Neural progenitor cell (in vitro differentiated cells): ENCODE results near the gene CD2AP. TPM values are rescaled to one million over a fixed set of nuclear protein-coding genes. Genes with fewer than 3 reads are reported as not detected.

Source experiments
- DNase-seq: peaks from one replicate; pipeline ENCODE4 v3.0.0-alpha.2; 2016; ENCODE audit warnings: low spot score
- H2AFZ ChIP-seq: fragments of 200-600 bp; sonication (generic); replicated peaks from 2 replicates; pipeline ENCODE4 v1.6.1; 2016; ENCODE audit warnings: antibody characterized with exemption
- H3F3A ChIP-seq: fragments of 200-600 bp; sonication (generic); 2 replicates; pipeline ENCODE4 v1.6.1; 2016; ENCODE audit warnings: antibody characterized with exemption, low read depth
- H3K27ac ChIP-seq: fragments of 200-600 bp; sonication (generic); 2 replicates; pipeline ENCODE4 v1.5.1; 2016; ENCODE audit warnings: mild to moderate bottlenecking
- H3K27me3 ChIP-seq: fragments of 200-600 bp; sonication (generic); 2 replicates; pipeline ENCODE4 v1.6.1; 2016; ENCODE audit warnings: mild to moderate bottlenecking, moderate library complexity
- H3K36me3 ChIP-seq: fragments of 200-600 bp; sonication (generic); 2 replicates; pipeline ENCODE4 v1.5.1; 2016
- H3K4me1 ChIP-seq: fragments of 200-600 bp; sonication (generic); 2 replicates; pipeline ENCODE4 v1.6.1; 2016; ENCODE audit warnings: mixed run types
- H3K4me2 ChIP-seq: fragments of 200-600 bp; sonication (generic); 2 replicates; pipeline ENCODE4 v1.6.1; 2016
- H3K4me3 ChIP-seq: fragments of 200-600 bp; sonication (generic); 2 replicates; pipeline ENCODE4 v1.5.1; 2016
- H3K79me2 ChIP-seq: fragments of 200-600 bp; sonication (generic); 2 replicates; pipeline ENCODE4 v1.6.1; 2016; ENCODE audit warnings: low read depth
- H3K9ac ChIP-seq: fragments of 200-600 bp; sonication (generic); 2 replicates; pipeline ENCODE4 v1.6.1; 2016
- H3K9me3 ChIP-seq: fragments of 200-600 bp; sonication (generic); 2 replicates; pipeline ENCODE4 v1.5.1; 2016; ENCODE audit warnings: low read depth
- H4K20me1 ChIP-seq: fragments of 200-600 bp; sonication (generic); 2 replicates; pipeline ENCODE4 v1.6.1; 2016; ENCODE audit warnings: low read depth
- H3K27ac Mint-ChIP-seq: 3 replicates; pipeline ENCODE4 v1.8.0; 2021; ENCODE audit warnings: mixed read lengths
- H3K27me3 Mint-ChIP-seq: 2 replicates; pipeline ENCODE4 v1.8.0; 2022; ENCODE audit warnings: low read depth, mild to moderate bottlenecking, inconsistent platforms, moderate library complexity, mixed read lengths; ENCODE audit not compliant: insufficient read depth
- H3K36me3 Mint-ChIP-seq: 3 replicates; pipeline ENCODE4 v1.8.0; 2021; ENCODE audit warnings: mixed read lengths
- H3K4me1 Mint-ChIP-seq: 3 replicates; pipeline ENCODE4 v1.8.0; 2021; ENCODE audit warnings: mixed read lengths
- H3K4me3 Mint-ChIP-seq: 3 replicates; pipeline ENCODE4 v1.8.0; 2021; ENCODE audit warnings: mild to moderate bottlenecking, moderate library complexity, mixed read lengths
- H3K9me3 Mint-ChIP-seq: 3 replicates; pipeline ENCODE4 v1.8.0; 2020; ENCODE audit warnings: mixed read lengths
- CTCF ChIP-seq: fragments of 200-600 bp; sonication (generic); IDR thresholded peaks from 2 replicates; pipeline ENCODE4 v1.5.1; 2017; ENCODE audit warnings: antibody characterized with exemption, mild to moderate bottlenecking
- EZH2 ChIP-seq: fragments of 200-600 bp; sonication (generic); IDR thresholded peaks from 2 replicates; pipeline ENCODE4 v1.6.1; 2017; ENCODE audit warnings: antibody characterized with exemption, mild to moderate bottlenecking, moderate library complexity
- EZH2phosphoT487 ChIP-seq: fragments of 200-600 bp; sonication (generic); IDR thresholded peaks from 2 replicates; pipeline ENCODE4 v1.6.1; 2017; ENCODE audit warnings: antibody characterized with exemption
- total RNA-seq: library from RNA; depleted of rRNA; stranded (reverse); fragments of >200 nt; gene quantifications from 2 replicates; pipeline ENCODE4 v1.2.3, GENCODE V29; 2015; ENCODE audit warnings: low replicate concordance

CD2AP gene
- total RNA-seq, 1 donor from 2014 or later = 55.3 TPM

- H3K27ac ChIP-seq = no peak overlapping the region
- peak overlapping the region; percentile 7 for H2AFZ ChIP-seq
- H3K36me3 Mint-ChIP-seq = no peaks in the 10 kb centered on the region
- H3K9me3 ChIP-seq = no peaks in the 10 kb centered on the region
- peak overlapping the region; percentile 33 for H3K4me3 Mint-ChIP-seq
- H3K79me2 ChIP-seq = no peaks in the 10 kb centered on the region
- no peak overlapping the region for H3K9ac ChIP-seq
- no peaks in the 10 kb centered on the region for H3K27me3 ChIP-seq
- peak; percentile 50 for DNase-seq
- no peaks in the 10 kb centered on the region for H3F3A ChIP-seq
- no peaks in the 10 kb centered on the region for H3K36me3 ChIP-seq
- no peaks in the 10 kb centered on the region for H3K27me3 Mint-ChIP-seq
- H3K27ac Mint-ChIP-seq = no peak overlapping the region
- H3K9me3 Mint-ChIP-seq = no peaks in the 10 kb centered on the region
- no peaks in the 10 kb centered on the region for H4K20me1 ChIP-seq
- peaks cover 4% of the 10 kb centered on the region for H3K4me1 Mint-ChIP-seq
- TF ChIP-seq EZH2phosphoT487 = no peak
- no peak for TF ChIP-seq EZH2
- TF ChIP-seq CTCF = no peak
- H3K4me1 ChIP-seq = peaks cover 16% of the 10 kb centered on the region
- H3K4me2 ChIP-seq = no peak overlapping the region
- H3K4me3 ChIP-seq = no peak overlapping the region
Observed at GRCh38 chr6:47655719-47656595, 178.4 kb downstream of the CD2AP start.

- H3K4me1 Mint-ChIP-seq = peaks cover 6% of the 10 kb centered on the region
- DNase-seq = no peak
- Histone ChIP-seq H3K4me3 (no peak overlapping the region), H3F3A (peaks cover 10% of the 10 kb centered on the region), H4K20me1 (no peaks in the 10 kb centered on the region), H3K27me3 (no peaks in the 10 kb centered on the region), H3K36me3 (no peaks in the 10 kb centered on the region), H3K79me2 (no peaks in the 10 kb centered on the region), H3K27ac (no peak overlapping the region), H3K9ac (no peak overlapping the region), H2AFZ (no peak overlapping the region), H3K9me3 (no peaks in the 10 kb centered on the region), H3K4me2 (no peak overlapping the region), H3K4me1 (peaks cover 18% of the 10 kb centered on the region)
- H3K36me3 Mint-ChIP-seq = no peaks in the 10 kb centered on the region
- no peak overlapping the region for H3K4me3 Mint-ChIP-seq
- no peaks in the 10 kb centered on the region for H3K27me3 Mint-ChIP-seq
- no peak for TF ChIP-seq EZH2phosphoT487
- no peak for TF ChIP-seq CTCF
- TF ChIP-seq EZH2 = no peak
- H3K27ac Mint-ChIP-seq = no peak overlapping the region
- H3K9me3 Mint-ChIP-seq = no peaks in the 10 kb centered on the region
Observed at GRCh38 chr6:47661960-47662359, 184.4 kb downstream of the CD2AP start.

- no peaks in the 10 kb centered on the region for H3K9me3 ChIP-seq
- H3K36me3 Mint-ChIP-seq = no peaks in the 10 kb centered on the region
- H3F3A ChIP-seq = peaks cover 10% of the 10 kb centered on the region
- no peaks in the 10 kb centered on the region for H3K27me3 ChIP-seq
- peak; percentile 82 for DNase-seq
- H3K4me3 Mint-ChIP-seq = no peak overlapping the region
- H3K4me1 Mint-ChIP-seq = peaks cover 23% of the 10 kb centered on the region
- TF ChIP-seq CTCF = no peak
- no peak for TF ChIP-seq EZH2
- TF ChIP-seq EZH2phosphoT487 = no peak
- H3K9me3 Mint-ChIP-seq = no peaks in the 10 kb centered on the region
- H3K4me2 ChIP-seq = no peak overlapping the region
- H4K20me1 ChIP-seq = no peaks in the 10 kb centered on the region
- H3K27ac Mint-ChIP-seq = no peak overlapping the region
- no peaks in the 10 kb centered on the region for H3K36me3 ChIP-seq
- no peak overlapping the region for H3K9ac ChIP-seq
- no peaks in the 10 kb centered on the region for H3K79me2 ChIP-seq
- H3K4me3 ChIP-seq = no peak overlapping the region
- no peaks in the 10 kb centered on the region for H3K27me3 Mint-ChIP-seq
- H3K27ac ChIP-seq = peak overlapping the region; percentile 64
- no peak overlapping the region for H2AFZ ChIP-seq
- peaks cover 17% of the 10 kb centered on the region for H3K4me1 ChIP-seq
Observed at GRCh38 chr6:47663462-47664216, 186.1 kb downstream of the CD2AP start.
